HG02623 (cell line): ENCODE measurements around the gene MITF.

Experiments
- ATAC-seq: cut with Tn5 transposase; IDR thresholded peaks from one replicate; pipeline ENCODE4 v1.9.1; 2021; ENCODE audit warnings: moderate library complexity; ENCODE audit not compliant: unreplicated experiment

The MITF gene

GRCh38 chr3:69866988-69867720 is 127.9 kb downstream of the MITF start:
- ATAC-seq = no peak

DNA sequence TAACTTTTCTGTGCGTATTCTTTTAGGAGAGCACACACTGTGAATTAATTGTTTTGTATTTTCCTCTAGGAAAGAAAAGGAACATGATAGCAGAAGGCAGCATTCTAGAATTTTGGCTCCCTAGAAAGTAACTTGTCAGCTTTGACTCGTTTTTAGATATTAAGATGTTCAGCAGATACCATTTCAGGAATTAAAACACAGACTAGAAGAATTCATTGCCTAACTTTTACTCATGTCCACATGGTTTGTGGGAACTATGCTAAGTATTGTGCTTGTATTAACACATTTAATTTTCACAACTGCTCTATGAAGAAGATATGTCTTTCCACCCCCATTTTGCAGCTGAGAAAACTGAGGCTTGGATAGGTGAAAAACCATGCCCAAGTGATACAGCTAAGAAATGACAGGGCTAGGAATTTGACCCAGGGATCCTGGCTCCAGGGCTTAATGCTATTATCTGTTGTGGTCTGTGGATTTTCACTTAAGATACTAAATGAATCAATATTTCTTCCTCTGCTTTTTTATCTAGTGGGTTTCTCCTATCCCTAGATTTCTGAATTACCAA is 128.8 kb downstream of the MITF start:
- no peak for ATAC-seq

DNA sequence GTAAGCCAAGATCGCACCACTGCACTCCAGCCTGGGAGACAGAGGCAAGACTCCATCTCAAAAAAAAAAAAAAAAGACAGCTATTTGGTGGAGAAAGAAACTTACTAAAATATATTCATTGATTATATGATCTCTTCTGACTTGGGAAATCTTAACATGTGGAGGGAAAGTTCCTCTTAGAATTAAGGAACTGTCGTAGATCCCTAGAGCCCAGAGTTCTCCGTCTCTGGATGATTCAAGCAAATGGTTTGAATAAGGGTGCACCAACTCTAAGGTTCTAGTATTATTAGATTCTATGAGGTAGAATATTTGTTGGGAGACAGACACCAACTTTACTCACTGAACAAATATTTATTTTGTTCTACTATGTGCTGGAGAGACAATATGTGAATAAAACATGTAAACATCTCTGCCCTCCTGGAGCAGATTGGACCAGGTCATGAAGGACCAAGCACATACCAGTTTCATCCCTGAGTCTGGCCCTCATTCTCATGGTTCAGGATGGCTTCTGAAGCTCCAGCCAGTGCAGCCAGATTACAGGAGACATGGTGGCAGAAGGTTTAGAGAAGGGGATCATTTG is 129.7 kb downstream of the MITF start:
- no peak for ATAC-seq

DNA sequence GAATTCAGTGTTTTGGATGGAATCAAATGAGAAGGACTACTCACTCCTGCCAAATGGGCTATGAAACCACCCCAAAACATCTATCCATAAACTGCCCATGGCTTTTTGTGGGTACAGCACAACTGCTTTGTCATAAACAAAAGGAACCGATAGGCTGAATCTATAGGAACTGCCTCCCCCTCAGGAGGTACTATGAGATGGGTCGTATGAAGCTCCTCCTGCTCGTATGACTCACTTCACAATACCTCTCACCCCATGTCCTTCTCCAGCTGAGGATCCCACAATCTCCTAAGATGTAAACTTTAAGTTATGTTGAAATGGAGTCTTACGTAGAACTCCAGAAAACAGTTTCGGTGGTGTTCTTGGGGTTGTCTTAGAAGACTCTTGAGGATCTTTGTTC is 130.4 kb downstream of the MITF start:
- no peak for ATAC-seq

- ATAC-seq = no peak
Measured at GRCh38 chr3:69871251-69871650, 132.0 kb downstream of the MITF start.

- ATAC-seq = no peak
Measured at GRCh38 chr3:69871868-69872267, 132.6 kb downstream of the MITF start.

- no peak for ATAC-seq
Measured at GRCh38 chr3:69872783-69873378, 133.6 kb downstream of the MITF start.

- no peak for ATAC-seq
Measured at GRCh38 chr3:69876073-69876472, 136.8 kb downstream of the MITF start.

- no peak for ATAC-seq
Measured at GRCh38 chr3:69878254-69878653, 139.0 kb downstream of the MITF start.

- no peak for ATAC-seq
Measured at GRCh38 chr3:69879051-69879450, 139.8 kb downstream of the MITF start.

- ATAC-seq = no peak
Measured at GRCh38 chr3:69880069-69880640, 140.9 kb downstream of the MITF start.

DNA sequence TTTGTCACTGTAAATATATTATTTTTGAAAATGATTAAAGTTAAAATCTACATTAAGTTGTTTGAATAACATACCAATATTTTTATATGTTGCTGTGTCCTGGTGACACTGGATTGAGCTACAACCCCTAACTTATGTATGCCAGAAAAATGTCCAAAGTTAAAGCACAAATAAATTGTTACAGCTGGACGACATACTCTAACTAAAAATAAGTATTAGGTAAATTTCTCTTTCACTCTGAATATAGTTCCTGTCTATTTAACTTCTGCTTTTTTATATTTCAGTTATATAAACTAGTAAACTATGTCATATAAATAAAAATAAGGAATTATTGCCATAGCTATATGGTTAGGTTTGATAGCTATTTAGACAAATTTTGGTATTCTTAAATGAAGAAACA is 141.8 kb downstream of the MITF start:
- ATAC-seq = no peak

- ATAC-seq = no peak
Measured at GRCh38 chr3:69881756-69882428, 142.6 kb downstream of the MITF start.

DNA sequence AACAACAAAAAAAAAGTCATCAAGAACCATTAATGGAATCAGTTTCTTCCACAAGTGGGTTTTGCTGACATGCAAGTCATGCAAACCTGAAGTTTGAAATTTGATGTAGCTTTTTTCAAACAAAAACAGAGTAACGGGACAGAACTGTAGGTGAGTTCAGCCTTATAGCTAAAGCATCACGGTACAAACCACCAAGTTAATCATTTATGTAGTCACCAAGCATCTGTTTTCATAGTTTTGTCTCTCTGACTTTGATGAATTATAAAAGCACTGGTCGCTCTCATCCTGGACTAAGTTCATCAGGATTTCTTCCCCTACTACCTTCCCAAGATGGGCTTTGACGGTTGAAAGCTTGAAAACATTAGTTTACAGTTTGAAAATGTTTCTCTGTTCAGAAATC is 143.3 kb downstream of the MITF start:
- no peak for ATAC-seq

GRCh38 chr3:69888040-69888942 is 149.0 kb downstream of the MITF start:
- ATAC-seq = no peak

DNA sequence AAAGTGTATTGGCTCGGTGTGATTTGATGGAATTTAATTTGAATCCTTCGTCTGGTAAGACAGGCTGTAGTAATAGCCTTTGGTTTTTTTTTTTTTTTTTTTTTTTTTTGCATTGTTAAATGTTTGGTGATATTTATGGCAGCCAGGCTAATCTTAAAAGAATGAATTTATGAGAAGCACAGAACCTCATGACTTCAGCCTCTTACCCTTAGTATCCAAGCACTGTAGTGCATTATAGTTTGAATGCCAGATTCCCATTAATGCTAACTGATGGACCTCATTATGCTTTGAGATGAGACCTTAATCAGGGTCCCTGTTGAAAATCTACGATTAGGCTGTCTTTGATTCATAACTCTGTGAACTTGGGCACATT is 149.7 kb downstream of the MITF start:
- no peak for ATAC-seq

DNA sequence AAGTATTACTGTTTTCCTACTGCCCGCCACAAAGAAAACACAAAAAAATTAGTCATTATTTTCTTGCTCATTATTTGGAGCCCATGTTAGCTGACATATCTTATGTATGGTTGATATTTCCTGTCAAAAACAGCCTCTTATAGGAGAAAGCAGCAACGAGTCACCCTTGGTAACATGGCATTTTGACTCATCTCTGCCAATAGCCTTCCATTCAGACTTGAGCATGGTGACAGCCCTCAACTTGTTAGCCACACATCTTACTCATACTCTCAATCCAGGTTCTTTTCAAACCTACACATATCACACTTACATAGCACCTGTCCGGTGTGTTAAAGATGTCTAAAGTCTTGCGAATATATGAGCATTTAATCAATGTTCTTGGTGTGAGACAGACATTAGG is 150.8 kb downstream of the MITF start:
- no peak for ATAC-seq

GRCh38 chr3:69890691-69891090 is 151.4 kb downstream of the MITF start:
- no peak for ATAC-seq

DNA sequence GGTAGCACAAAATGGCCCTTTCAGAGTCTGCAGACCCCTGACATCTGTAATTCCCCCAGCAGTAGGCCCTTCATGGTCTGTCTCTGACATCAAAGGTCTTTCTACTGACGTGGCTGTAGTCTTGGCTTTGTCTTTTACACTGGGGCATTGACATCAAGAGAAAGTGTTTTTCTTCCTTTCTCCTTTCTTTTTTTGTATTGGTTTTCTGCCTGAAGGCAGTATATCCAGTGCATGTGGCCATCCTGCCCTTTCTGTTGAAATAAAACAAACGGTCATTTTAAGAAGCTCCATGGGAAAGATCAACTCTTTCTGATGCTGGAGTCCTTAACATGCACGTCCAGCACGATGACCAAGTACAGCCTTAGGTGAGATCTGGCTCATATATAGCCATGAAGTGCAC is 153.4 kb downstream of the MITF start:
- ATAC-seq = no peak

DNA sequence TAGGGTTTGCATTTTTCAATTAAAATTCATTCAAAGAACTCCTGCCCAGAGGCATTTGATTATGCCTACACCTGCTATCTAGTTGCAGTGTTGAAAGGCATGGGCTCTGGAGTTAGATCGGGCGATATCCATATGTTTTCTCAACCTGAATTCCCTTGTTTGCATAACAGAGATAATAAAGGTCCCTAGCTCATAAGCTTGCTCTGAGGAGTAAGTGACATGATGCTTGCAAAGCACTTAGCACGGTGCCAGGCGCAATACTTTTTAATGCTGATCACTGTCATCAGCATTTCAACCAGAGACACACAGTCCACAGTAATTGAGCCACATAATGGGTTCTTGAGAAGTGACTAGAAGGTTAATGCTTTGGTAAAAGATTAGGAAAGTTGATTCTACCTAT is 154.0 kb downstream of the MITF start:
- ATAC-seq = no peak
